ENCODE measurements around the gene TFPI.

TFPI gene

DNA sequence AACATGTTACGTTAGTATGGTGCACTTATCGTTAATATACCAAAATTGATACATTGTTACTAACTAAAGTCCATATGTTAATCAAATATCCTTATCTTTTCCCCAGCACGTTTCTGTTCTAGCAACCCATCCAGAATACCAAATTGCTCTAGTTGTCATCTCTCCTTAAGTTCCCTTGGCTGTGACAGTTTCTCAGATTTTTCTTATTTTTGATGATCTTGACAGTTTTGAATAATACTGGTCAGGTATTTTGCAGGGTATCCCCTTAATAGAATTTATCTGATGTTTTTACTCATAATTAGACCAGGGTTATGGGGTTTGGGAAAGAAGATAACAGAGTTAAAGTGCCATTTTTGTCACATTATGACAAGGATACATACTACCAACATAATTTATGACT lies 47.8 kb downstream of the TFPI start:
- no peaks in the 10 kb centered on the region for H3K9me2 ChIP-seq (replicated peaks; ENCODE audit: control insufficient read depth, low read length)
- H3K27ac ChIP-seq (ENCODE audit: low read depth, low read length), result no peak overlapping the region
- H3K4me2 ChIP-seq (ENCODE audit: low read length), result no peak overlapping the region
- no peaks in the 10 kb centered on the region for H3K27me3 ChIP-seq (ENCODE audit: control insufficient read depth, low read length)
- H4K20me1 ChIP-seq (ENCODE audit: control insufficient read depth, insufficient read depth, low read depth, low read length), result no peaks in the 10 kb centered on the region
- no peaks in the 10 kb centered on the region for H3K79me2 ChIP-seq (ENCODE audit: control insufficient read depth, low read length)
- TF ChIP-seq, protein P1, sequence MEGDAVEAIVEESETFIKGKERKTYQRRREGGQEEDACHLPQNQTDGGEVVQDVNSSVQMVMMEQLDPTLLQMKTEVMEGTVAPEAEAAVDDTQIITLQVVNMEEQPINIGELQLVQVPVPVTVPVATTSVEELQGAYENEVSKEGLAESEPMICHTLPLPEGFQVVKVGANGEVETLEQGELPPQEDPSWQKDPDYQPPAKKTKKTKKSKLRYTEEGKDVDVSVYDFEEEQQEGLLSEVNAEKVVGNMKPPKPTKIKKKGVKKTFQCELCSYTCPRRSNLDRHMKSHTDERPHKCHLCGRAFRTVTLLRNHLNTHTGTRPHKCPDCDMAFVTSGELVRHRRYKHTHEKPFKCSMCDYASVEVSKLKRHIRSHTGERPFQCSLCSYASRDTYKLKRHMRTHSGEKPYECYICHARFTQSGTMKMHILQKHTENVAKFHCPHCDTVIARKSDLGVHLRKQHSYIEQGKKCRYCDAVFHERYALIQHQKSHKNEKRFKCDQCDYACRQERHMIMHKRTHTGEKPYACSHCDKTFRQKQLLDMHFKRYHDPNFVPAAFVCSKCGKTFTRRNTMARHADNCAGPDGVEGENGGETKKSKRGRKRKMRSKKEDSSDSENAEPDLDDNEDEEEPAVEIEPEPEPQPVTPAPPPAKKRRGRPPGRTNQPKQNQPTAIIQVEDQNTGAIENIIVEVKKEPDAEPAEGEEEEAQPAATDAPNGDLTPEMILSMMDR (IDR thresholded peaks at IDR 0.05; ENCODE audit: low read depth, low read length, poor library complexity, severe bottlenecking), result no peak
- TF ChIP-seq EZH2phosphoT487 (IDR thresholded peaks at IDR 0.05; ENCODE audit: borderline replicate concordance, low read length), result no peak
- no peaks in the 10 kb centered on the region for H3K36me3 ChIP-seq (ENCODE audit: control insufficient read depth, low read length)
- no peak overlapping the region for H3K4me3 ChIP-seq (ENCODE audit: low read length)
- no peaks in the 10 kb centered on the region for H3K9me3 ChIP-seq (ENCODE audit: control insufficient read depth, insufficient read depth, low read length)
- no peaks in the 10 kb centered on the region for H3K4me1 ChIP-seq (ENCODE audit: control insufficient read depth, low read length)
- no peaks in the 10 kb centered on the region for H3F3A ChIP-seq (ENCODE audit: control insufficient read depth, insufficient read depth)

DNA sequence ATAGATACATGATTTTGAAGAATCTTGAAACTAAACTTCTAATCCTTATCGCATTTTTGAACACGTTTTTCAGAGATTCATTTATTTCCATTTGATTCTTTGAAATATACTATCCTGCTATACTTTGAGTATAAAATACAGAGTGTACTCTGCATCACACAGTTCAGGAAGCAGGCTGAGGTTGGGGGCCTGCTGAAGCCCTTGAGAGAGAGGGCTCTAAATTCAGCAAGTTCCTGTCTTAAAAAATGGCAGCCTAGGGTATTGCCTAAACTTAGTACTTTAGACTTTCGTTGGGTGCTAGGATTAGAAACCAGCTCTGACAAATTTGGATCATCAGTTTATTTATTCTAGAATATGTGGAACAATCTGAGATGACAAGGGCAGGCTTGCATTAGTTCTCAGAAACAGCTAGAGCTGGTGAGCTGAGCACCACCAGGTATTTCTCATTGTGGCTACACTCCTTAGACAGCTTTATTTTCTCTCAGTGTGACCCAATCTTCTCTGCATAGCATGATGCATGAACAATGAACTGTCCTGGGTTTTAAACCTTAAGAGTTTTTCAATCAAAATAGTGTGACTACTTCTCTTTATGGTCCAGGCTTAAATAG lies 49.1 kb downstream of the TFPI start:
- no peak overlapping the region for H3K4me3 ChIP-seq (ENCODE audit: low read length)
- no peak overlapping the region for H3K4me2 ChIP-seq (ENCODE audit: low read length)
- no peaks in the 10 kb centered on the region for H3K9me3 ChIP-seq (ENCODE audit: control insufficient read depth, insufficient read depth, low read length)
- H3K27me3 ChIP-seq (ENCODE audit: control insufficient read depth, low read length), result no peaks in the 10 kb centered on the region
- TF ChIP-seq, protein P1 (IDR thresholded peaks at IDR 0.05; ENCODE audit: low read depth, low read length, poor library complexity, severe bottlenecking), result no peak
- no peak for TF ChIP-seq EZH2phosphoT487 (IDR thresholded peaks at IDR 0.05; ENCODE audit: borderline replicate concordance, low read length)
- no peaks in the 10 kb centered on the region for H3K79me2 ChIP-seq (ENCODE audit: control insufficient read depth, low read length)
- H4K20me1 ChIP-seq (ENCODE audit: control insufficient read depth, insufficient read depth, low read depth, low read length), result no peaks in the 10 kb centered on the region
- no peak overlapping the region for H3K27ac ChIP-seq (ENCODE audit: low read depth, low read length)
- H3K9me2 ChIP-seq (replicated peaks; ENCODE audit: control insufficient read depth, low read length), result no peaks in the 10 kb centered on the region
- H3K4me1 ChIP-seq (ENCODE audit: control insufficient read depth, low read length), result no peaks in the 10 kb centered on the region
- H3F3A ChIP-seq (ENCODE audit: control insufficient read depth, insufficient read depth), result no peaks in the 10 kb centered on the region
- no peaks in the 10 kb centered on the region for H3K36me3 ChIP-seq (ENCODE audit: control insufficient read depth, low read length)

DNA sequence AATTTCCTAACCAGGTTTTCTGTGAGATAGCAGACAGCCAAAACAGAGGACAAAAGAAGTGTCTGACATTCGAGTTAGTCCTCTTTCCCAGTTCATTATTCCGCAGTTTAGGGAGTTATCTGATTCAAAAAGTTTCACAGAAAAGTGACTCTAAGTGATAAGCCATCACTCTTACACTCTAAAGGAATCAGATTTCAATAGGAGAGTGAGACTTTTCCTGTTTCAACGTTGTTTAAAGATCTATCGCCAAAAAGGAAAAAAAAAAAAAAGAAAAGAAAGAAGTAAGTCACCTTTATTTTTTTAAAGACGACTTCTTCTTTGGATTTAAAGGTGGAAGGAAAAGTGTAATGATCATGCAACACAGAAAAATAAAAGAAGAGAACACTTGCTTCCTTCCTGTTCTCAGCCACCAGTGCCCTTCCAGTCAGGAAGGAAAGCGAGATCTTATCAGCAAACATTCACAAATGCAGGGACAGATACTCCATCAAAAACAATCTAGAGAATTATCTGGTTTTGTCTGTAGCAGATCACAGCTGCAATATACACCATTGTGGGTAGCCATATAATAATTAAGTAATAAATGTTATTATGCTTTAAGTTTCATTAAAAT lies 49.8 kb downstream of the TFPI start:
- no peaks in the 10 kb centered on the region for H3K79me2 ChIP-seq (ENCODE audit: control insufficient read depth, low read length)
- no peaks in the 10 kb centered on the region for H3K27me3 ChIP-seq (ENCODE audit: control insufficient read depth, low read length)
- no peaks in the 10 kb centered on the region for H4K20me1 ChIP-seq (ENCODE audit: control insufficient read depth, insufficient read depth, low read depth, low read length)
- no peak for TF ChIP-seq EZH2phosphoT487 (IDR thresholded peaks at IDR 0.05; ENCODE audit: borderline replicate concordance, low read length)
- TF ChIP-seq, protein P1 (IDR thresholded peaks at IDR 0.05; ENCODE audit: low read depth, low read length, poor library complexity, severe bottlenecking), result no peak
- H3K9me3 ChIP-seq (ENCODE audit: control insufficient read depth, insufficient read depth, low read length), result no peaks in the 10 kb centered on the region
- H3F3A ChIP-seq (ENCODE audit: control insufficient read depth, insufficient read depth), result no peaks in the 10 kb centered on the region
- no peak overlapping the region for H3K4me2 ChIP-seq (ENCODE audit: low read length)
- no peaks in the 10 kb centered on the region for H3K36me3 ChIP-seq (ENCODE audit: control insufficient read depth, low read length)
- H3K4me3 ChIP-seq (ENCODE audit: low read length), result no peak overlapping the region
- no peak overlapping the region for H3K27ac ChIP-seq (ENCODE audit: low read depth, low read length)
- H3K9me2 ChIP-seq (replicated peaks; ENCODE audit: control insufficient read depth, low read length), result no peaks in the 10 kb centered on the region
- H3K4me1 ChIP-seq (ENCODE audit: control insufficient read depth, low read length), result no peaks in the 10 kb centered on the region
